ENCODE measurements around the gene AMMECR1. TPM values are rescaled to one million over a fixed set of nuclear protein-coding genes. Genes with fewer than 3 reads are reported as not detected.

AMMECR1 gene
- total and polyA plus RNA-seq, 12 donors, result 0.59 to 1.8 (median 0.99) TPM

GRCh38 chrX:110188701-110189558 lies 129.0 kb downstream of the AMMECR1 start:
- H3K27ac ChIP-seq, result no peak overlapping the region
- intact Hi-C loops (cut with DNase I), result no loop called here
- H3K9me3 ChIP-seq, result peaks cover 0 to 5% (median 0%) of the 10 kb centered on the region in 11 donors
- 66 to 72% methylated on average over 4 of the region's 4 CpGs for WGBS, 2 donors
- DNase-seq (no peak), ATAC-seq (no peak)
- H3K4me1 ChIP-seq, result no peaks in the 10 kb centered on the region
- no peaks in the 10 kb centered on the region for H3K36me3 ChIP-seq
- H3K27me3 ChIP-seq, result peaks cover 0 to 12% (median 0%) of the 10 kb centered on the region in 7 donors
- no peak overlapping the region for H3K4me3 ChIP-seq
- no peak for TF ChIP-seq CTCF (IDR thresholded peaks at IDR 0.05)

- Histone ChIP-seq H3K4me3 (no peak overlapping the region), H3K4me1 (peaks cover 0 to 29% (median 0%) of the 10 kb centered on the region in 9 donors), H3K9me3 (peaks cover 0 to 5% (median 0%) of the 10 kb centered on the region in 11 donors), H3K27ac (no peak overlapping the region), H3K27me3 (no peaks in the 10 kb centered on the region), H3K36me3 (no peaks in the 10 kb centered on the region)
- DNase-seq, result no peak
- no peak for TF ChIP-seq CTCF (IDR thresholded peaks at IDR 0.05)
- ATAC-seq, result no peak
- intact Hi-C loops (cut with DNase I), result no loop called here
- WGBS, 2 donors, result 97 to 98% methylated on average over 2 of the region's 2 CpGs
Measured at GRCh38 chrX:110183314-110183713, 134.6 kb downstream of the AMMECR1 start.

GRCh38 chrX:110182865-110183264 lies 135.0 kb downstream of the AMMECR1 start:
- peak in 1 of 8 donors; percentile 34 for ATAC-seq
- WGBS, 2 donors, result 61 to 65% methylated on average over 6 of the region's 6 CpGs
- H3K4me3 ChIP-seq, result no peak overlapping the region
- peaks cover 0 to 34% (median 0%) of the 10 kb centered on the region in 9 donors for H3K4me1 ChIP-seq
- H3K9me3 ChIP-seq, result peaks cover 0 to 5% (median 0%) of the 10 kb centered on the region in 11 donors
- intact Hi-C loops (cut with DNase I), result no loop called here
- peaks cover 0 to 3% (median 0%) of the 10 kb centered on the region in 7 donors for H3K27me3 ChIP-seq
- TF ChIP-seq CTCF (IDR thresholded peaks at IDR 0.05), result no peak
- H3K36me3 ChIP-seq, result no peaks in the 10 kb centered on the region
- DNase-seq, result no peak
- H3K27ac ChIP-seq, result no peak overlapping the region

- peaks cover 0 to 37% (median 0%) of the 10 kb centered on the region in 9 donors for H3K4me1 ChIP-seq
- H3K9me3 ChIP-seq, result peaks cover 0 to 5% (median 0%) of the 10 kb centered on the region in 11 donors
- no peak overlapping the region for H3K4me3 ChIP-seq
- intact Hi-C loops (cut with DNase I), result no loop called here
- no peak for TF ChIP-seq CTCF (IDR thresholded peaks at IDR 0.05)
- H3K27ac ChIP-seq, result no peak overlapping the region
- no peaks in the 10 kb centered on the region for H3K36me3 ChIP-seq
- ATAC-seq, result peak in 1 of 8 donors; percentile 21
- H3K27me3 ChIP-seq, result peaks cover 0 to 3% (median 0%) of the 10 kb centered on the region in 7 donors
- DNase-seq, result no peak
- 78 to 100% methylated on average over 1 of the region's 1 CpG for WGBS, 2 donors
Measured at GRCh38 chrX:110182362-110182761, 135.5 kb downstream of the AMMECR1 start.
